Measurements from ENCODE around the gene PDGFRB.

DNA sequence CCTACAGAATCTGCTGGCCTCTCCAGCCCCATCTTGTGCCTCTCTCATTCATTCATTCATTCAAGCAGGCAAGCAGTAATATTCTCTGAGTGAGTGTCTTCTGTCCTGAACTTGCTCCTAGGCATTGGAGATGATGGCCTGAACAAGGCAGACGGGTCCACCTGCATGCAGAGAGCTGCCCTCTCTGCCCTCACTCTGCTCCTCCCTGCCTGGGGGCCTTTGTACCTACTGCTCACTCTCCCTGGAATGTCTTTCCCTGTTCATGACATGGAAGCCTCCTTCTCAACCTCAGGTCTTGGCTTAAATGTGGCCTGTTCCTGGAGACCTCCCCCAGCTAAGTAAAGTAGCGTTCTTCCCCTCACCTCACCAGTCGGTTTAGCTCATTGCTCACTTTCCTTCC is 17.5 kb upstream of the PDGFRB start:
- TF ChIP-seq, protein P1, sequence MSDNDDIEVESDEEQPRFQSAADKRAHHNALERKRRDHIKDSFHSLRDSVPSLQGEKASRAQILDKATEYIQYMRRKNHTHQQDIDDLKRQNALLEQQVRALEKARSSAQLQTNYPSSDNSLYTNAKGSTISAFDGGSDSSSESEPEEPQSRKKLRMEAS (IDR thresholded peaks at IDR 0.05; ENCODE audit: low read depth, low read length): no peak
- TF ChIP-seq POLR2A (IDR thresholded peaks at IDR 0.05; ENCODE audit: extremely low read depth, insufficient read length): no peak
